ENCODE measurements around the gene SLC22A15. TPM values are rescaled to one million over a fixed set of nuclear protein-coding genes. Genes with fewer than 3 reads are reported as not detected.
A peak's percentile ranks its signal among the peaks of the same experiment; 100 is the strongest.
"Not testable (repeated sequence)": the region's sequence is repeated elsewhere in the genome, so short reads cannot be mapped to it uniquely, and the experiment has no call there.

The SLC22A15 gene
- total RNA-seq, result 11.4 TPM

GRCh38 chr1:115976062-115976920, at the start of gene SLC22A15:
Gene SLC22A15, plus strand, starts transcription at chr1:115976513. Its CDS starts 115 bp downstream, at chr1:115976628.
- DNase-seq, result peak; percentile 56

- DNase-seq, result no peak
These were observed 48.3 kb upstream of the SLC22A15 start for GRCh38 chr1:115927971-115928370.

- DNase-seq, result no peak
These were observed 46.4 kb upstream of the SLC22A15 start for GRCh38 chr1:115929881-115930280.

GRCh38 chr1:115933625-115934024, 42.7 kb upstream of the SLC22A15 start:
- DNase-seq, result no peak

- no peak for DNase-seq
These were observed 36.9 kb upstream of the SLC22A15 start for GRCh38 chr1:115939455-115939854.

- DNase-seq, result no peak
These were observed 30.2 kb upstream of the SLC22A15 start for GRCh38 chr1:115946116-115946515.

- DNase-seq, result no peak
These were observed 27.2 kb upstream of the SLC22A15 start for GRCh38 chr1:115949156-115949555.

GRCh38 chr1:115951560-115951959, 24.8 kb upstream of the SLC22A15 start:
- no peak for DNase-seq

GRCh38 chr1:115952547-115952946, 23.8 kb upstream of the SLC22A15 start:
- no peak for DNase-seq

- no peak for DNase-seq
These were observed 23.1 kb upstream of the SLC22A15 start for GRCh38 chr1:115953180-115953579.

GRCh38 chr1:115954684-115955083, 21.6 kb upstream of the SLC22A15 start:
- DNase-seq, result no peak

GRCh38 chr1:115955228-115955627, 21.1 kb upstream of the SLC22A15 start:
- no peak for DNase-seq

- DNase-seq, result no peak
These were observed 17.4 kb upstream of the SLC22A15 start for GRCh38 chr1:115958866-115959265.

- DNase-seq, result no peak
These were observed 6.8 kb upstream of the SLC22A15 start for GRCh38 chr1:115969509-115969908.

- not testable (repeated sequence) for DNase-seq
These were observed 4.5 kb upstream of the SLC22A15 start for GRCh38 chr1:115971778-115972177.

- no peak for DNase-seq
These were observed 3.2 kb upstream of the SLC22A15 start for GRCh38 chr1:115973154-115973553.

GRCh38 chr1:115975569-115976061, 698 bp upstream of the SLC22A15 start:
- DNase-seq, result no peak

- DNase-seq, result peak; percentile 54
These were observed 697 bp downstream of the SLC22A15 start for GRCh38 chr1:115976921-115977498.

- no peak for DNase-seq
These were observed 1.4 kb downstream of the SLC22A15 start for GRCh38 chr1:115977499-115978258.

GRCh38 chr1:115978292-115978941, 2.1 kb downstream of the SLC22A15 start:
- no peak for DNase-seq

- DNase-seq, result no peak
These were observed 3.8 kb downstream of the SLC22A15 start for GRCh38 chr1:115980156-115980555.
